C4-2B (cell line): ENCODE measurements around the gene NALCN.

Source experiments
- CTCF ChIP-seq: fragments of 450-650 bp; conservative IDR thresholded peaks from 2 replicates; pipeline ENCODE4 v1.5.1; 2017; ENCODE audit warnings: mild to moderate bottlenecking
- ZFX ChIP-seq: fragments of 450-650 bp; IDR thresholded peaks from 2 replicates; pipeline ENCODE4 v1.6.1; 2017

- TF ChIP-seq CTCF = no peak
- TF ChIP-seq ZFX = no peak
Observed at GRCh38 chr13:101190337-101190736, 226.0 kb downstream of the NALCN start.
